GM23338 (cell line): ENCODE measurements around the gene KAZN.

ENCODE experiments used
- EZH2 ChIP-seq: fragments of 200-600 bp; sonication (generic); IDR thresholded peaks from one replicate; pipeline ENCODE4 v1.8.0; 2017; ENCODE audit warnings: antibody characterized with exemption, mild to moderate bottlenecking, low read depth; ENCODE audit not compliant: unreplicated experiment
- JUNB ChIP-seq: IDR thresholded peaks from one replicate; pipeline ENCODE4 v1.6.1; 2016; ENCODE audit warnings: antibody characterized with exemption; ENCODE audit not compliant: unreplicated experiment
- POLR2AphosphoS5 ChIP-seq: IDR thresholded peaks from 2 replicates; pipeline ENCODE4 v1.6.1; 2016; ENCODE audit warnings: antibody characterized with exemption, low read depth
- STAT1 ChIP-seq: IDR thresholded peaks from one replicate; pipeline ENCODE4 v1.6.1; 2016; ENCODE audit warnings: antibody characterized with exemption; ENCODE audit not compliant: unreplicated experiment
- ZNF114 ChIP-seq: fragments of 250-450 bp; sonication (Bioruptor Pico); IDR thresholded peaks from 2 replicates; pipeline ENCODE4 v1.5.0; 2020; ENCODE audit warnings: mild to moderate bottlenecking, moderate library complexity
- TF ChIP-seq, protein P1 (sequence below), 2 experiments: fragments of 200-600 bp in 1 of 2; sonication (generic) in 1 of 2; conservative IDR thresholded peaks; 2 replicates each; pipeline versions ENCODE4 v1.5.1 to v1.6.1; 2016 to 2017; ENCODE audit warnings: antibody characterized with exemption in 2 of 2, low read depth in 2 of 2, mild to moderate bottlenecking in 2 of 2, moderate library complexity in 1 of 2

DNA sequence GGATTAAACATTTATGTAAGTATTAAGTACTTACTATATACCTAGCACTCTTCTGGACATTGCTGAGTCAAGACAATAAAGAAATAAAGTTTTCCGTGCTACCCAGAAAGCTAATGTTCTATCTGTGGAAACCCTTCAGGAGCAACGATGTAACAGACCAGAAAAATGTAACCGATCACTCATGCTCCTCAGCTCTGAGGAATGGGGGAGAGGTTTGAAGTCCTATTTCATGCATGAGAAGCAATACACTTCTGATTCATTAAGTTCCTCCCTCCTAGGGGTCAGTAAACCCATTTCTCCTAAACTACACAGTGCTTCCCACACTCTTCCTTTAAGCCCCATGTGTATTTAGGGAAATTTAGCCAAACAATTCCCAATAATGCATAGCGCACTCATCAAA lies 25.6 kb upstream of the KAZN start:
- TF ChIP-seq EZH2 (no peak), POLR2AphosphoS5 (no peak), ZNF114 (CRISPR knock-in tag) (no peak), STAT1 (no peak), JUNB (no peak)
- TF ChIP-seq, protein P1, sequence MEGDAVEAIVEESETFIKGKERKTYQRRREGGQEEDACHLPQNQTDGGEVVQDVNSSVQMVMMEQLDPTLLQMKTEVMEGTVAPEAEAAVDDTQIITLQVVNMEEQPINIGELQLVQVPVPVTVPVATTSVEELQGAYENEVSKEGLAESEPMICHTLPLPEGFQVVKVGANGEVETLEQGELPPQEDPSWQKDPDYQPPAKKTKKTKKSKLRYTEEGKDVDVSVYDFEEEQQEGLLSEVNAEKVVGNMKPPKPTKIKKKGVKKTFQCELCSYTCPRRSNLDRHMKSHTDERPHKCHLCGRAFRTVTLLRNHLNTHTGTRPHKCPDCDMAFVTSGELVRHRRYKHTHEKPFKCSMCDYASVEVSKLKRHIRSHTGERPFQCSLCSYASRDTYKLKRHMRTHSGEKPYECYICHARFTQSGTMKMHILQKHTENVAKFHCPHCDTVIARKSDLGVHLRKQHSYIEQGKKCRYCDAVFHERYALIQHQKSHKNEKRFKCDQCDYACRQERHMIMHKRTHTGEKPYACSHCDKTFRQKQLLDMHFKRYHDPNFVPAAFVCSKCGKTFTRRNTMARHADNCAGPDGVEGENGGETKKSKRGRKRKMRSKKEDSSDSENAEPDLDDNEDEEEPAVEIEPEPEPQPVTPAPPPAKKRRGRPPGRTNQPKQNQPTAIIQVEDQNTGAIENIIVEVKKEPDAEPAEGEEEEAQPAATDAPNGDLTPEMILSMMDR (conservative IDR thresholded peaks at IDR 0.05; ENCODE audit: low read depth in 2 of 2) = no peak
